22Rv1 (cell line): ENCODE data around the gene SCCPDH.

Source experiments
- ZFX ChIP-seq: fragments of 450-650 bp; IDR thresholded peaks from 2 replicates; pipeline ENCODE4 v1.6.1; 2017; ENCODE audit warnings: antibody characterized with exemption, borderline replicate concordance
- TF ChIP-seq, protein P1 (sequence below): fragments of 450-650 bp; IDR thresholded peaks from 2 replicates; pipeline ENCODE4 v1.5.1; 2017; ENCODE audit warnings: mild to moderate bottlenecking

GRCh38 chr1:246773213-246773641 lies 49.0 kb downstream of the SCCPDH start:
- TF ChIP-seq, protein P1, sequence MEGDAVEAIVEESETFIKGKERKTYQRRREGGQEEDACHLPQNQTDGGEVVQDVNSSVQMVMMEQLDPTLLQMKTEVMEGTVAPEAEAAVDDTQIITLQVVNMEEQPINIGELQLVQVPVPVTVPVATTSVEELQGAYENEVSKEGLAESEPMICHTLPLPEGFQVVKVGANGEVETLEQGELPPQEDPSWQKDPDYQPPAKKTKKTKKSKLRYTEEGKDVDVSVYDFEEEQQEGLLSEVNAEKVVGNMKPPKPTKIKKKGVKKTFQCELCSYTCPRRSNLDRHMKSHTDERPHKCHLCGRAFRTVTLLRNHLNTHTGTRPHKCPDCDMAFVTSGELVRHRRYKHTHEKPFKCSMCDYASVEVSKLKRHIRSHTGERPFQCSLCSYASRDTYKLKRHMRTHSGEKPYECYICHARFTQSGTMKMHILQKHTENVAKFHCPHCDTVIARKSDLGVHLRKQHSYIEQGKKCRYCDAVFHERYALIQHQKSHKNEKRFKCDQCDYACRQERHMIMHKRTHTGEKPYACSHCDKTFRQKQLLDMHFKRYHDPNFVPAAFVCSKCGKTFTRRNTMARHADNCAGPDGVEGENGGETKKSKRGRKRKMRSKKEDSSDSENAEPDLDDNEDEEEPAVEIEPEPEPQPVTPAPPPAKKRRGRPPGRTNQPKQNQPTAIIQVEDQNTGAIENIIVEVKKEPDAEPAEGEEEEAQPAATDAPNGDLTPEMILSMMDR, result no peak
- no peak for TF ChIP-seq ZFX
